IPS-18c (cell line): ENCODE results near the gene MBD1.

Experiments used
- H3K4me3 ChIP-seq: 2 replicates; pipeline ENCODE4 v1.7.0; 2013; ENCODE audit warnings: low read depth, mild to moderate bottlenecking, low read length, moderate library complexity; ENCODE audit not compliant: insufficient read depth
- H3K9me3 ChIP-seq: one replicate; pipeline ENCODE4 v1.6.1; 2013; ENCODE audit warnings: mild to moderate bottlenecking, low read length, moderate library complexity; ENCODE audit not compliant: control insufficient read depth, insufficient read depth

MBD1 gene

DNA sequence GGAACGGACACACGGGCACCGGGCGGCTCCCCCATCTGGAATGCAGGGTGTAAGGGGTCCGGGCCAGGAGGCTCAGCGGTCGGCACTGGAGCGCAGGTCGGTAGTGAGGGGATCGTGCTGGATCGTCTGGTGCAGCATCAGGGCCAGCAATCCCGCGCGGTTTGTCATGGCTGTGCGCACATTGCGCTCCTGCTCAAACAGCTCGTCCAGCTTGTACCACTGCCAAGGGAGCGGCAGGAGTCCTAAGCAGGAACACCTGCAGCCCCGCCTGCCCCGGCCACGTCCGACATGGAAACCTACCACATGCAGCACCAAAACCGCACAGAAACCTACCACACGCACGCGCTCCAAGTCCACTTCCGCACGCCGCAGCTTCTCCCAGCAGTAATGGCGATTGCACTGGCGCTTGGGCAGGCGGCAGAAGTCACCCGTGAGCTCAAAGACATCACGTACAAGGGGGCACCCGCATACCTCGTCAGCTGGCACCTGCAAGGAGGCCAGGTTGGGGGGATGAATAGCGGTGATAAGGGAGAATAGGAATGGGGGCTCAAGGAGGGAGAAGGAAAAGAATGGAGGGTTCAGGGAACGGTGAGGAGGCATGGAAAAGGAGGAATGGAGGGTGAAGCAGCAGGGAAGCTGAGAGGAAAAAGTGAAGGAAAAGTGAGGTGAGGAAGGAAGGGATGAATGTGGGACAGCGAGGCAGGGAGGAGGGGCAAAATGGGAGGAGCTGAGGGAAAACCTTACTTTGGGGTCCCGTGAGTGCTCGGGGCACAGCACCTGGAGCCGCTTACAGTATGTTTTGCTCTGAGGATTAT lies 1.4 kb upstream of the MBD1 start:
- no peak overlapping the region for H3K4me3 ChIP-seq
- no peaks in the 10 kb centered on the region for H3K9me3 ChIP-seq

DNA sequence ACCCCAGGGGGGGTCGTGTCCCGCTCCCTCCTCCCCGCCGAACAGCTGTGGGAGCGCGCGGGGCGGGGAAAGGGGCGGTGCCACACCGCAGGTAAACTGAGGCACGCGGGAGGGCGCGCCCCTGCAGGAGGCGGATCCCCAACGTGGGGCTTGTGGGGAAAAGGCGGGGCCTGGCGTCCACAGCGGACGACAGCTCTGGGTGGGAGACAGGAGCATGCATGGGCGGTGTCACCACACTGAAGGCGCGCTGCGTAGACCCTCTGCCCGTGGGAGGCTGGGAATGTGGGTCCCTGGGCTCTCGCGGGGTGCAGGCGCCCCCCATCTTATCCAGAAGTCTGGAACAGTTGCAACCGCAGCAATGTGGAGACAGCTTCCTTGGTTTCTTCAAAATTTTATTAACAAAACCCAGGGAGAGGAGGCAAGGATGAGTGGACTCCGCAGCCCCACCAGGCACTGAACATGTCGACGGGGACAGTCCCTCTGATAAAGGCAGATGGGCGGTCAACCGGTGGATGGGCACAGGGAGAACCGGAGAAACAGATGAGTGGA lies 723 bp upstream of the MBD1 start:
- H3K4me3 ChIP-seq: peak overlapping the region; percentile 99
- H3K9me3 ChIP-seq: no peaks in the 10 kb centered on the region

DNA sequence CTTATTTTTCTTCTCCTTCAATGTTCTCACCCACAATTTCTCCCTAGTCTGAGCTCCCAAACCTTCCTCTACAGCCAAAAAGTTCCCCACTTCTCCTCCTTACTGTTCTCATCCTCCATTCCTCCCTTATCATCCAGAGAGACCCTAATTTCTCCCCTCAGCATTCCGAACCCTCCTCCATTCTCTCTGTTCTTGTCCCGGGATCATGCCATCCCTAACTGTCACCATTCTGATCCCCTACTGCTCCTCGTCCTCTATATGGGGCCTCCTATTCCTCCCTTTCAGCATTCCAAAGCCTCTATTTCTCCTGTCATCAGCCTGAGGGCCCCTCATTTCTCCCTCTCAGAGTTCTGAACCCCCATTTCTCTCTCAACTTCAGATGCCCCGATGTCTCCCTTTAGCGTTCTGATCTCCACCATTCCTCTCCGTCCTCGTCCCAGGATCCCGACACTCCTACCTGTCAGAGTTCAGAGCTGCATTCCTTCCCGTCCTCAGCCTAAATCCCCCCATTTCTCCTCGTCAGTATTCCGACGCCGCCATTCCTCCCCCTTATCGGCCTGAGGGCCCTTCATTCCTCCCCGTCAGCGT lies 522 bp downstream of the MBD1 start:
- H3K4me3 ChIP-seq: peak overlapping the region; percentile 99
- no peaks in the 10 kb centered on the region for H3K9me3 ChIP-seq

GRCh38 chr18:50279752-50280151 lies 1.6 kb downstream of the MBD1 start:
- H3K9me3 ChIP-seq: no peaks in the 10 kb centered on the region
- no peak overlapping the region for H3K4me3 ChIP-seq

- Histone ChIP-seq H3K9me3 (no peaks in the 10 kb centered on the region), H3K4me3 (no peak overlapping the region)
Measured at GRCh38 chr18:50277942-50278341, 3.4 kb downstream of the MBD1 start.

DNA sequence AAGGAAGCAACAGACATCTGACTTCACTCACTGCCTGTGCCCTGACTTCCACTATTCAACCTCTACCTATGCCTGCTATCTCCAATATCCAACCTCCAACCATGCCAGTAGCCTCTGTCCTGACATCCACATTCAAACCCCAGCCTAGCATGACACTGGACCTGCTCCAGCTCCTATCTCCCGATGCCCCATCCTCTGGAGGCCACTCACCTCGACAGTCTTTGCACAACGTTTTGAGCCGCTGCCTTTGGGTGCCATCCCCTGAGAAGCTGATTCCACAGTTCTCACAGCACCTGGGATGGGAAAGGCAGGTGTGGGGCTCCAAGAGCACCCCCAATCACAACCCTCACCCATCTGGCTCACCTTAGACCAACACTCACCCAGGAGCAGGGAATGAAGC lies 4.9 kb downstream of the MBD1 start:
- no peak overlapping the region for H3K4me3 ChIP-seq
- no peaks in the 10 kb centered on the region for H3K9me3 ChIP-seq

DNA sequence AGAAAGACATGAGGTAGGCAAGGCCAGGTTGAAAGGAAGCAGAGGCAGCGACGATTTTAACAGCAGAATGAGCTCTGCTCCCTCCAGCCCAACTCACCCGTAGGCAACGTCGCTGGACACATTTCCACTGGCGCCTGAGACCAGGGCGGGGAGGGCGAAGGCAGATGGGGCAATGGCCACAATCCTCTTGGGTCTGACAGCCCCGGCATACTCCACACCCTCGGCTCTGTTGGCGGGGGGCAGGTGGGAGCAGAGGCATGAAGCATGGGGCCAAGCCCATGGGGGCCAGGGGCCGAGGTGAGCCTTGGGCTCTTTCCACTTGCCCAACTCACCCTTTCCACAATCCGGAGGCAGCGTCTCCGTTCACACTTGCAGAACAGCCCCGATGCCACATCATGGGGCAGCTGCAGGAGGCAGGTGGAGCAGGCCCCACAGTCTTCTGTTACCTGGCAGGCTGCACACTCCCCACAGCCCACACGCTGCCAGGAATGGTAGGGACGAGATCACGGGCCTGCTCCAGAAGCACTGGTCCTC lies 5.8 kb downstream of the MBD1 start:
- Histone ChIP-seq H3K9me3 (no peaks in the 10 kb centered on the region), H3K4me3 (no peak overlapping the region)

- Histone ChIP-seq H3K9me3 (no peaks in the 10 kb centered on the region), H3K4me3 (no peak overlapping the region)
Measured at GRCh38 chr18:50274941-50275340, 6.4 kb downstream of the MBD1 start.

DNA sequence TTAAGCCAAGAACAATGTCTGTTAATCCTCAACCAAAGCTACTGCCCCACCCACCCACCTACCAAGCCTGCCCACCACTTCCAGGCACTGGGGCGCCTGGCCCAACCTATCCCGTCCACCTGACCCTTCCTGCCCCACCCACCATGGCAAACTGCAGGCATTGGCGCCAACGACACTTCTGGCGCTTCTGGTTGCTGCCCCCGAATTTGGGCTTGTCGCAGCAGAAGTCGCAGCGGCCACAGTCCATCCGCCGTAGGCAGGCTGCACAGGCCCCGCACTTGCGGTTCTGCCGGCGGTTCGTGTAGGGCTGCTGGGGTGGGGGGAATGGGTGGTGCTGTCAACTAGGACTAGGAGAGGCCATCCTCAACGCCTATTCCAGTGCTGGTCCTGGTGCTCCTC lies 7.3 kb downstream of the MBD1 start:
- Histone ChIP-seq H3K4me3 (no peak overlapping the region), H3K9me3 (no peaks in the 10 kb centered on the region)

DNA sequence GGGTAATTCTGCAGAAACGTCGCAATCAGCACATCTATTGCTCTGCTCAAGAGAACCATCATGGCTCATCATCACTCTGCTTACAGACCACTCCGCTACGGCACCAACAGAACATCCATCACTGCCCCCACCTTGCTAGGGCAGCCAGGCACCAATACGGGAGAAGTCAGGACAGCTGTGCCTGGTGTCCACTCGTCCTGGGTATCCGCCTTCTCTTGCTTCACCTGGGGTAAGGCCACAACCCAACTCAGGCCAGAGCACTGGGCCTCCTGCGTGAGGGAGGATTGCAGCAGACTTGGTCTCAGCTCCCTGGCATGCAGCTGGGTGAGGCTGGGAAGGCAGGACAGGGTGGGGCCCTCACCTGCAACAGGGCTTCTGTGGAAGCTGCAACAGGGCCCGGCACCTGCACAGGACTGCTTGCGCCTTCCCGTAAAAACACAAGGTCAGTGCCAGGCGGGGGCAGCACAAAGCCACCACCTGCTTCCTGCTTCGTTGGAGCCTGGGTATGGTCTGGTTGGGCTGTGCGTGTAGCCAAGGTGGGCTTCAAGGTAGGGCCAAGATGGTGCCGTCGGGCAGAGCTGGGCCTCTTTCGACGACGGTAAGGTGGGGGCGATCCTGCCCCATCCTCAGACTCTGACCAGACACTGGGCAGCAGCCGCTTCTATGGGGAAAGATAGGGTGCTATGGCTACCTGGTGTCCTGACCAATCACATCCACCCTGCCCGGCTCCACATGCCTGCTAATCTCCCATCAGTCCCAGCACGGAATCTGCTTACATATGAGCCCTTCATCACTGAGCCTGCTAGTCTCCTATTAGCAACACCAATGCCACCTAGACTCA lies 7.9 kb downstream of the MBD1 start:
- Histone ChIP-seq H3K9me3 (no peaks in the 10 kb centered on the region), H3K4me3 (no peak overlapping the region)

DNA sequence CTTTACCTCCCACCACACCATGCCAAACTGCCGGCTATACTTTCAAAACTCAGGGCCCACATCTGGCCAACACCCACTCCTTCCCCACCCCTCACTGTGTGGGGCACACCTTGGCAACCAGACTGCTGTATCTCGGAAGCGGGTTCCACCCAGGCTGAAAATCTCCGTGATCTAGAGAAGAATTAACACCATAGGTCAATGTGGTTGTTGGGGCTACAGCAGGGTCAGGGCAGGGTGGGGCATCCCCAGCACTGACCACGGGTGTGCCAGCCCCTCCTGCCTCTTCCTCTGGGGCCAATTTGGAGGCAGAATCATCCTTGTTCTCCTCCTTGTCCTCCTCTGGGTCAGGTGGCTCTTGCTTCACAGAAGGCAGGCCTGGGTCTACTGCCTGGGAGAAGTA lies 8.8 kb downstream of the MBD1 start:
- H3K9me3 ChIP-seq: no peaks in the 10 kb centered on the region
- no peak overlapping the region for H3K4me3 ChIP-seq

GRCh38 chr18:50268022-50268747 lies 13.1 kb downstream of the MBD1 start:
- Histone ChIP-seq H3K4me3 (peak overlapping the region; percentile 62), H3K9me3 (no peaks in the 10 kb centered on the region)

DNA sequence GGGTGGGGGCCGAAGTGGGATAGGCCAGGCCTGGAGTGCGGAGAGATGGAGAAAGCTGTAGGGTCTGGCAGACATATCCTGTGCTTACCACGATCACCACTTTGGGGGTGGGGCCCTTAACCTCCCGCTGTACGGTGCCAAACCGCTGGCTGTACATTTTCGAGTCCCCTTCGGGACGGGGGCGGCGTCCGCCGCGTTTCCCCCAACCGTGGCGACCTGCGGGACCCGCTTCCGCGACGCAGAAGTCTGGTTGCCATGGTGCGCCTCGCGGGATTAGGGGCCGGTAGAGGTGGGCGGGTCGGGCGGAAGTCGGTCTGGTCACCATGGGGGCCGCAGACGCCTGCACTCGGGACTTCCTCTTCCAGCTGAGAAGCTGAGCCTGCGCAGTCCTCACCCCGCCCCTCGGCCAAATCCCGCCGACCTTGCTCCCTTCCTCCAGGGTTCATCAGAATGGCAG lies 15.0 kb downstream of the MBD1 start, which contains the start of gene CFAP53:
Gene CFAP53 (minus strand): TSS at position 248 of the 457 bp plus-strand sequence. CDS start 91 bp downstream, at position 157.
- H3K4me3 ChIP-seq: peak within 1 kb of the TSS; percentile 78
- H3K9me3 ChIP-seq: no peaks in the 10 kb centered on the region

DNA sequence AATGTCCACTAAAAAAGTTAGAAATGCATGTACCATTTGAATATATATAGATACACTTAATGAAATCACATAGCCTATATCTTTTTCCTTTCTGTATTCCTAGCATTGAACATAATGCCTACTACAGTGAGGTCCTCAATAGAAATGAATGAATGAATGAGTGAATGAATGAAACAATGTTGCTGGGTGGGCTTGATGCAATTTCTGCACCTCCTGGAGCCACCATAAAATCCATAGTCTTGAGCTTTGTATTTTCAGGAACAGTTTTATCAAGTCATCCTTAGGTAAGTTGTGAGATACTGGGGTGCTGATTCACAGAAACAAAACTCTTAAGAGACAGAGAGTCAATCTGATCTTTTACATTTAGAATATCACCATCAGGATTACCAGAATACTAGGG lies 18.3 kb downstream of the MBD1 start:
- no peak overlapping the region for H3K4me3 ChIP-seq

GRCh38 chr18:50250935-50251334 lies 30.4 kb downstream of the MBD1 start:
- H3K9me3 ChIP-seq: no peaks in the 10 kb centered on the region
- no peak overlapping the region for H3K4me3 ChIP-seq

More for the DNA sequence above, 18.3 kb downstream of the MBD1 start:
- no peaks in the 10 kb centered on the region for H3K9me3 ChIP-seq

GRCh38 chr18:50249576-50249975 lies 31.7 kb downstream of the MBD1 start:
- H3K9me3 ChIP-seq: no peaks in the 10 kb centered on the region
- no peak overlapping the region for H3K4me3 ChIP-seq

DNA sequence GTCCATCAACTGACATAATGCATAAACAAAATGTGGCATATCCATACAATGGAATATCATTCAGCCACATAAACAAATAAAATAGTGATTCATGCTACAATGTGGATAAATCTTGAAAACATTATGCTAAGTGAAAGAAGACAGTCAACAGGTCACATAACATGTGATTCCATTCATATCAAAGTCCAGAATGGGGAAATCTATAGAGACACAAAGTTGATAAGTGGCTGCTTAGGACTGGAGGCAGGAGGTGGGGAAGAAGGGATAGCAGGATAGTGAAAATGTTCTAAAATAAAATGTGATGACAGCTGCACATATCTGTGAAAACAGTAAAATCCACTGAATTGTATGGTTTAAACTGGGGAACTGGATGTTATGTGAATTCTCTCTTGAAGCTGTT lies 33.8 kb downstream of the MBD1 start:
- H3K4me3 ChIP-seq: no peak overlapping the region
- H3K9me3 ChIP-seq: no peaks in the 10 kb centered on the region
